HFF-Myc (cell line): Measurements from ENCODE around the gene CD200R1L.

Experiments used
- DNase-seq: peaks from one replicate; pipeline ENCODE4 v3.0.0-alpha.2; 2011; ENCODE audit warnings: low read depth; ENCODE audit errors: extremely low read depth
- H3K4me3 ChIP-seq: replicated peaks from 2 replicates; pipeline ENCODE4 v1.5.1; 2011; ENCODE audit warnings: low read depth, mild to moderate bottlenecking, control low read depth, low read length
- TF ChIP-seq, protein P1 (sequence below): IDR thresholded peaks from 2 replicates; pipeline ENCODE4 v1.5.1; 2012; ENCODE audit warnings: mild to moderate bottlenecking, low read depth, low read length, control low read depth; ENCODE audit errors: missing control alignments

Gene CD200R1L

DNA sequence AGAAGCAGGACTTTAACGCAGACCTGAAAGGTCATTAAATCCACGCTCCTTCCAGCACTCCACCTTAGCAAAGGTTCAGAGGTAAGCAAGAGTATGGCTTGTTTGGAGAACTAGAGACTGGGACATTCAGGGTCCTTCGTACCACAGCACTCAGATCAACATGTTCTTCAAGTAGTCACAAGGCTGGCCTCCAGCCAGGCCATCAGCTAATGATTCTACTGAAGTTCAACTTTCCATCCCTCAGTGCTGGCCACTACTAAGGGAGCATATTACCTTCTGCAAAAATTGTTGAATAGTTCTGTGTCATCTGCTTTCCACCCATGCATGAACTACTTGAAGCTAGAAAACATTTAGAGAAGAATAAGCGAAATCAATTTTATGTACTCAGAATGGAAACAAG lies 17.6 kb downstream of the CD200R1L start:
- TF ChIP-seq, protein P1, sequence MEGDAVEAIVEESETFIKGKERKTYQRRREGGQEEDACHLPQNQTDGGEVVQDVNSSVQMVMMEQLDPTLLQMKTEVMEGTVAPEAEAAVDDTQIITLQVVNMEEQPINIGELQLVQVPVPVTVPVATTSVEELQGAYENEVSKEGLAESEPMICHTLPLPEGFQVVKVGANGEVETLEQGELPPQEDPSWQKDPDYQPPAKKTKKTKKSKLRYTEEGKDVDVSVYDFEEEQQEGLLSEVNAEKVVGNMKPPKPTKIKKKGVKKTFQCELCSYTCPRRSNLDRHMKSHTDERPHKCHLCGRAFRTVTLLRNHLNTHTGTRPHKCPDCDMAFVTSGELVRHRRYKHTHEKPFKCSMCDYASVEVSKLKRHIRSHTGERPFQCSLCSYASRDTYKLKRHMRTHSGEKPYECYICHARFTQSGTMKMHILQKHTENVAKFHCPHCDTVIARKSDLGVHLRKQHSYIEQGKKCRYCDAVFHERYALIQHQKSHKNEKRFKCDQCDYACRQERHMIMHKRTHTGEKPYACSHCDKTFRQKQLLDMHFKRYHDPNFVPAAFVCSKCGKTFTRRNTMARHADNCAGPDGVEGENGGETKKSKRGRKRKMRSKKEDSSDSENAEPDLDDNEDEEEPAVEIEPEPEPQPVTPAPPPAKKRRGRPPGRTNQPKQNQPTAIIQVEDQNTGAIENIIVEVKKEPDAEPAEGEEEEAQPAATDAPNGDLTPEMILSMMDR, result no peak
- no peak for DNase-seq
- no peak overlapping the region for H3K4me3 ChIP-seq

DNA sequence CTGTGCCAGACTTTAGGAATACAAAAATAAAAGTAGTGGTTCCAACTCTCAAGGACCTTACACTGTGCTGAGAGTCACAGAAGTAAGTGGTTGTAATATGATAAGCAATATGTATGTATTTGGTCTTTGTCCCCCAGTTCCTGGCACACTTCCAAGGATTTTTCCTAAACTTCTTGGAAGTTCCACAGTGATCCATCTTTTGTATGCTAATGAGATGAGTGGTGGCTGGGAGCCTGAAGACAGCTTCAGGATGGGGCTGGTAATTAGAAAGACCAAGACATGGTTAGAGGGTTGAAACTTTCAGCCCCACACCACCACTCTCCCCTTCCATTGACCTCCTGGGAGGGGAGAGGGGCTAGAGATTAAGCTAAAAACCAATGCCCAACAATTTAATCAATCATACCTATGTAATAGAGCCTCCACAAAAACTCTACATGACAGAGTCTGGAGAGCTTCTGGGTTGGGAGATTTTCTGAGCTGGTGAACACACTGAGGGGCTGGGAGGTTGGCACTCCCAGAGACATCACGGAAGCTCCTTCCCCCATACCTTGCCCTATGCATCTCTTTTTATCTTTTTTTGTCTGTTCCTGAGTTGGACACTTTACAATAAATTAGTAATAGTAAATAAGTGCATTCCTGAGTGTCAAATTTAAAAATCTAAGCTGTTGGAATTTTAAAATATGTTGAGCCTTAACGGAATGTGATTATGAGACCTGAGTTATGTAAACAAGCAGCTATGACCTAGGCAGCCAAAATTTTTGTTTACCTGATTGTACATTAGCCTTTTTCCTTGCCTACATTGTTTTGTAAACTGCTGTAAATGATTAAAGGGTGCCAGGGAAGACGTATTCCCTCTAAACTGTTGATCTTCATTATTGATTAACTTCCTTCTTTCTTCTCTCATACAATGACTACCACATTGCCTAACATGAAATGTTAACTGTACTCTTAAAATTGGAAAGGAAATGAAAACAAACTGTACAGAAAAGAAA lies 24.3 kb downstream of the CD200R1L start:
- DNase-seq, result no peak
- TF ChIP-seq, protein P1, result no peak

DNA sequence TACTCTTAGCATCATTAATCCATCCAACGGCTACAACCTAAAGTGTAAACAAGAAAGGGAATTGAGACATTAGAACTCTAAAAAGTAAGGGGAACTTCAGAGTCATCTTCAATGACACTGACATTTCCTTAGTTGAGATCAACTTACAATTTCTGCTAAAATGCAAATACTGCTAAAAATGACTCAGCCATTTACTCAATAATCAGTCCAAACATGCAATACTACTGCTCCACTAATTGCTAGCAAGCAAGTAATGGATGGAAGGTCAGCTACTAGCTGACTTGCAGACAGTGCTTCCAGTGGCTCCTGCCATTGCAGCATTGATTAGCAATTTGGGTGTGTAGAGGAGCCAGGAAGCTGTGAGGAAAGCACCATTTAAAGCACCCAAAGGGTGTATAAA lies 28.4 kb downstream of the CD200R1L start:
- DNase-seq, result no peak
- TF ChIP-seq, protein P1, result no peak
- H3K4me3 ChIP-seq, result no peak overlapping the region

More for the DNA sequence above, 24.3 kb downstream of the CD200R1L start:
- no peak overlapping the region for H3K4me3 ChIP-seq

DNA sequence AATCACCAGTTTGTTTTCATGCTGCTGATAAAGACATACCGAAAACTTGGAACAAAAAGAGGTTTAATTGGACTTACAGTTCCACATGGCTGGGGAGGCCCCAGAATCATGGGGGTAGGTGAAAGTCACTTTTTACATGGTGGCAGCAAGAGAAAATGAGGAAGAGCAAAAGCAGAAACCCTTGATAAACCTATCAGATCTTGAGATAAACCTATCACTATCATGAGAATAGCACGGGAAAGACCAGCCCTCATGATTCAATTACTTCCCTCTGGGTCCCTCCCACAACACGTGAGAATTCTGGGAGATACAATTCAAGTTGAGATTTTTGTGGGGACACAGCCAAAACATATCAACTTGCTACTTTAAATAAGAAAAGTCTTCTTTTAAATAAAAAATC lies 28.9 kb downstream of the CD200R1L start:
- H3K4me3 ChIP-seq, result no peak overlapping the region
- TF ChIP-seq, protein P1, result no peak
- no peak for DNase-seq

DNA sequence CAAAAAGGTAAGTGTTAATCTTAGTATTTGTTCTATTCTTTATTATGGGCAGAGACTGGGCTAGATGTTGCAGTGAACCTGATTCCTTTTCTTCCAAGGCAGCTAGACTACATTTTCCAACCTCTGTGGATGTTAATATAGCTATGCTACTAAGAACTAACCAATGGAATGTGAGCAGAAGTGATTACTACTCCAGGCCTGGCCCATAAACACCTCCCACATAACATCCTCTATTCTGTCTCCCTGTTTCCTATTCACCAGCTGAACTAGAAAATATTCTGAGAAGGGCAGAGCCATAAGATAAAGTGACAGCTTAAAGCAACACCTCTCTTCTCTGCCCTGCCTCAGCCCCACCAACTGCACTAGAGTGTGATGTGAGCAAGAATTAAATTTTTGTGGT lies 29.4 kb downstream of the CD200R1L start:
- TF ChIP-seq, protein P1, result no peak
- no peak overlapping the region for H3K4me3 ChIP-seq
- DNase-seq, result no peak

DNA sequence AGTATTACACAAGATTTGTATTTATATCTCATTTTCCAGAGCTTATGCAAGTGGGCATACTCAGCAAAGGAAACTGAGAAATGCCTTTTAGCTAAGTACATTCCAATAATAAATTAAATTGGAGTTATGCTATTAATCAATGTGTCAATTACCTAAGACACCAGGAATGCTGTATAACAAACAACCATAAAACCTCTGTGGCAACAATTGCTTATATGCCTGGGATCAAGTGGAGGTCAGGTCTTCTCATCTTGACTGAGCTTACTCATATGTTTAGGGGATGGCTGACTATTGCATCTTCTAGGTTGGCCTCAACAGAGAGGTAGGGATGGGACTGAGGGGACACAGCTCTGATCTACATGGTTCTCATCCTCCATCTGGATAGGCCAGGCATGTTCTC lies 30.7 kb downstream of the CD200R1L start:
- no peak for DNase-seq
- TF ChIP-seq, protein P1, result no peak
- H3K4me3 ChIP-seq, result no peak overlapping the region
